B cell (primary cell): ENCODE measurements around the gene STAC3.

Experiments used
- EZH2 ChIP-seq: IDR thresholded peaks from 2 replicates; pipeline ENCODE4 v1.6.1; 2012; ENCODE audit warnings: borderline replicate concordance, low read depth, mild to moderate bottlenecking, moderate library complexity, low read length; ENCODE audit not compliant: insufficient read depth, poor library complexity, severe bottlenecking
- TF ChIP-seq, protein P1 (sequence below): fragments of 200-600 bp; IDR thresholded peaks from one replicate; pipeline ENCODE4 v1.8.0; 2022; ENCODE audit warnings: antibody characterized with exemption, mild to moderate bottlenecking

- TF ChIP-seq, protein P1, sequence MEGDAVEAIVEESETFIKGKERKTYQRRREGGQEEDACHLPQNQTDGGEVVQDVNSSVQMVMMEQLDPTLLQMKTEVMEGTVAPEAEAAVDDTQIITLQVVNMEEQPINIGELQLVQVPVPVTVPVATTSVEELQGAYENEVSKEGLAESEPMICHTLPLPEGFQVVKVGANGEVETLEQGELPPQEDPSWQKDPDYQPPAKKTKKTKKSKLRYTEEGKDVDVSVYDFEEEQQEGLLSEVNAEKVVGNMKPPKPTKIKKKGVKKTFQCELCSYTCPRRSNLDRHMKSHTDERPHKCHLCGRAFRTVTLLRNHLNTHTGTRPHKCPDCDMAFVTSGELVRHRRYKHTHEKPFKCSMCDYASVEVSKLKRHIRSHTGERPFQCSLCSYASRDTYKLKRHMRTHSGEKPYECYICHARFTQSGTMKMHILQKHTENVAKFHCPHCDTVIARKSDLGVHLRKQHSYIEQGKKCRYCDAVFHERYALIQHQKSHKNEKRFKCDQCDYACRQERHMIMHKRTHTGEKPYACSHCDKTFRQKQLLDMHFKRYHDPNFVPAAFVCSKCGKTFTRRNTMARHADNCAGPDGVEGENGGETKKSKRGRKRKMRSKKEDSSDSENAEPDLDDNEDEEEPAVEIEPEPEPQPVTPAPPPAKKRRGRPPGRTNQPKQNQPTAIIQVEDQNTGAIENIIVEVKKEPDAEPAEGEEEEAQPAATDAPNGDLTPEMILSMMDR = no peak
- TF ChIP-seq EZH2 = no peak
These were observed 23.5 kb downstream of the STAC3 start for GRCh38 chr12:57227315-57228115.
